Measurements from ENCODE around the gene TMEM50A.
"Not testable (repeated sequence)": the region's sequence is repeated elsewhere in the genome, so short reads cannot be mapped to it uniquely, and the experiment has no call there.

TMEM50A gene

DNA sequence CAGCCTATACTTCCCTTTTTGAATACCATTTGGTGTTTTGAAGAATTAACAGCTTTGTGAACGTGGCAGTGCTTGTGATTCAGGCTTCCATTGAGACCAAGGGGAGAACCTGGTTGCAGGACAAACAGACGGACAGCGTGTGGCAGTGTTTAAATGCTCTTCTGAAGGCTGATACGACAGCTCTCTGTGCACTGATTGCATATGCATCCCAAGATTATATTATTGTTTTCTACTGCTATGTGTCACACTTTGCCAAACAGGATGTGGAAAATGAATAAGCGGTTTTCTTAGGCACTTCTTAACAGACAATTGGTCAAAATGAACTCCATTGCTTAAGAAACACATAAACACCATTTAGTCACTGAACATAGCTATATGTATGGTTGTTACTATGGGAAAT is 8.2 kb upstream of the TMEM50A start:
- not testable (repeated sequence) for DNase-seq (ENCODE audit: extremely low read depth in 1 of 2, low read depth in 1 of 2)

GRCh38 chr1:25336922-25337354 is 1.2 kb upstream of the TMEM50A start:
- DNase-seq (ENCODE audit: extremely low read depth in 1 of 2, low read depth in 1 of 2) = not testable (repeated sequence)

GRCh38 chr1:25337483-25338187 is 499 bp upstream of the TMEM50A start:
- DNase-seq (ENCODE audit: extremely low read depth in 1 of 2, low read depth in 1 of 2) = not testable (repeated sequence)

DNA sequence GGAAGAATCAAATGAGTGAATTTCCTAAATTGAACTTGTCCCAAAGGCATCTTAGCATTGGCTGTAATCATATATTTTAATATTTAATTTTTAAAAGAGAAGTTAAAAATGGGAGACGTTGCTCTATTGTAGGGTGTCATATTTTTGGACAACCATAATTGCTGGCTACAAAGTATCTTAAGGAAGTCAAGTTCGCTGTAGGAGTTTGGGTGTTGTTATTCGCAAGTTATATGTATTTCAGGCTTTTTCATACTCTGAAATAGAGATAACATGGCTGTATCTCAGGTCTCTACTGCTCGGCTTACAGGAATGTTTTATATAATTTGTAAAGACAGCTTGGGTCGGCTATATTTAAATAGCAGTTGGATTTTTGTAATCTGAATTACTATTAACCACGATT is 852 bp downstream of the TMEM50A start:
- no peak for DNase-seq (ENCODE audit: extremely low read depth in 1 of 2, low read depth in 1 of 2)

DNA sequence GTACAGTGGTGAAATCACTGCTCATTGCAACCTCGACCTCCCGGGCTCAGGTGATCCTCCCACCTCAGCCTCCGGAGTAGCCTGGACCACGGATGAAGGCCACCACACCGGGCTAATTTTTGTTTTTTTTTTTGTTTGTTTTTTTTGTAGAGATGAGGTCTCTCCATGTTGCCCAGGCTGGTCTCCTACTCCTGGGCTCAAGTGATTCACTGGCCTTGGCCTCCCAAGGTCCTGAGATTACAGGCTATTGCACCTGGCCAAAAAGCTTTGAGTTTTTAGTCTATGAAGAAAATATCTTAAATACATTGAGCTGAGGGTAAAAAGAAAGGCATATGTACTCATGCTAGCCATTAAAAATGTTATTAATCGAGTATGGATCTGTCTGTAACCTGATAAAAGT is 3.6 kb downstream of the TMEM50A start:
- no peak for DNase-seq (ENCODE audit: extremely low read depth in 1 of 2, low read depth in 1 of 2)

DNA sequence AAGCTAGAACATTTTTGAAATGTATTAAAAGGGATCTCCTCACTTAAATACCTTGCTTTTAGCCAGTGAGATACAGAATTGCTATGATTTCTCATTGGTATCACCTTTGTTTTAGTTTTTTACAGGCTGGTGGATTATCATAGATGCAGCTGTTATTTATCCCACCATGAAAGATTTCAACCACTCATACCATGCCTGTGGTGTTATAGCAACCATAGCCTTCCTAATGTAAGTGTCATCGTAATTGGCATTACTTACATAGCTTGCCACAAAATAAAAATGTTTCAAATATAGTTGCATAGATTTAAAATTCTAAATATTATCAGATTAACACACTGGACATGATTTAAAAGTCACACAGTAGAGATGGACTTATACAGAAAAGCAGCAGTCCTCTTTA is 4.7 kb downstream of the TMEM50A start:
- no peak for DNase-seq (ENCODE audit: extremely low read depth in 1 of 2, low read depth in 1 of 2)

DNA sequence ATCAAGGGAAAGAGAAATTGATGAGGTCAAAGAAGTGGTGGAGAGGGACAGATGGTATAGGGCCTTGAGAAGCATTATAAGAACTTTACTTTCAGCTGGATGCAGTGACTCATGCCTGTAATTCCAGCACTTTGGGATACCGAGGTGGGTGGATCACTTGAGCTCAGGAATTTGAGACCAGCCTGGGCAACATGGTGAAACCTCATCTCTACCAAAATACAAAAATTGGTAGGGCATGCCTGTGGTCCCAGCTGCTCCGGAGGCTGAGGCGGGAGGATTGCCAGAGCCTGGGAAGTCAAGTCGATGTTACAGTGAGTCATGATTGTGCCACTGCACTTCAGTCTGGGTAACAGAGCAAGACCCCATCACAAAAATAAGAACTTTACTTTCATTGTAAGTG is 5.7 kb downstream of the TMEM50A start:
- no peak for DNase-seq (ENCODE audit: extremely low read depth in 1 of 2, low read depth in 1 of 2)

- DNase-seq (ENCODE audit: extremely low read depth in 1 of 2, low read depth in 1 of 2) = no peak
Observed at GRCh38 chr1:25347556-25347955, 9.4 kb downstream of the TMEM50A start.

DNA sequence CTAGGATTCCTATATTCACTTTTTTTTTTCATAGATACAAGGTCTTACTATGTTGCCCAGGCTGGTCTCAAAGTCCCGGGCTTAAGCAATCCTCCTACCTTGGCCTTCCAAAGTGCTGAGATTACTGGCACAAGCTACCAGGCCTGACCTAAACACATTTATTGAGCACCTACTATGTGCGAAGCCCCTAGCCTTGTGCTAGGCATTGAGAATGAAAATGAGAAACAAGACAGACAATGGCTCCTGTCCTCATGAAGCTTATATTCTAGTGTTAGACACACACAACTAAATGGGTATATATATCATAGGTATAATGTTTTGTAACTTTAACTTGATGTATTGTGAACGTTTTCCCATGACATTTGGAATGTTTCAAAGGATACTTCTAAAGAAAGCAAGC is 11.5 kb downstream of the TMEM50A start:
- DNase-seq (ENCODE audit: extremely low read depth in 1 of 2, low read depth in 1 of 2) = no peak

DNA sequence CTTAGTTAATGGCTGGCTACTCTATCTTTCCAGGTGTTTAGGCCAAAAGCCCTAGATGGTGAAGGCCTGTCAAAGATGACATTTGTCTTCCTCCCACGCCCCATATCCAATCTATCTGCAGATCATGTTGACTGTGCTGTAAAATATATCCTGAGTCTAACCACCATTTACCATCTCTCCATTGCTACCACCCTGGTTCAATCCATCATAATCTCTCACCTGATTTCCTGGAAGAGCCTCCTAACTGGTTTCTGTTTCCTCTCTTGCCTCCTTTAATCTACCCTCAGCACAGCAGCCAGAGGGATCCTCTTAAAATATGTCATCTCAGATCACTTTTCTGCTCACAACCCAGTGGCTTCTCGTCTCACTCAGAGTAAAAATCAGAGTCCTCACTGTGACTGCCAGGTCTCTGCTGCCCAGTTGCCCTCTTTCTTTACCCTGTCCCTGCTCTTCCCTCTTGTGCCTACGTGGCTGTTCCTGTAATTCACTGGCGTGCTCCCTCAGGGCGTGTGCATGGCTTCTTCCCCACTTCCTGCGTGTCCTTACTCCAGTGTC is 17.8 kb downstream of the TMEM50A start:
- no peak for DNase-seq (ENCODE audit: extremely low read depth in 1 of 2, low read depth in 1 of 2)

DNA sequence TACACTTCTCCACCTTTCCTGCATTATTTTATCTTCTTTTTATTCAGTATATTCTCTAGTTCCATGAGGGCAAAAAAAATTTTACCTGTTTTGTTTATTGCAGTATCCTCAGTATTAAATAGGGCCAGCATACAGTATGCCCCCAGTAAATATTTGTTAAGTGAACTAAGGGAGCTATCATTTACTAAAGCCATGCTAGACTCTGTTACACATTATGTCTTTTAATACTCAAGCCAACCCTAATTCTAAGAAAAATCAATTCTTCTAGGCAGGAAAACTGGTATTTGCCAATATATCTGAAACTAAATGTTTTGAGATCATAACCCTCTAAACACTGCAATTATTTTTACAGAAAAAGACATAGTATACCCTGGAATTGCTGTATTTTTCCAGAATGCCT is 18.3 kb downstream of the TMEM50A start:
- DNase-seq (ENCODE audit: extremely low read depth in 1 of 2, low read depth in 1 of 2) = no peak

DNA sequence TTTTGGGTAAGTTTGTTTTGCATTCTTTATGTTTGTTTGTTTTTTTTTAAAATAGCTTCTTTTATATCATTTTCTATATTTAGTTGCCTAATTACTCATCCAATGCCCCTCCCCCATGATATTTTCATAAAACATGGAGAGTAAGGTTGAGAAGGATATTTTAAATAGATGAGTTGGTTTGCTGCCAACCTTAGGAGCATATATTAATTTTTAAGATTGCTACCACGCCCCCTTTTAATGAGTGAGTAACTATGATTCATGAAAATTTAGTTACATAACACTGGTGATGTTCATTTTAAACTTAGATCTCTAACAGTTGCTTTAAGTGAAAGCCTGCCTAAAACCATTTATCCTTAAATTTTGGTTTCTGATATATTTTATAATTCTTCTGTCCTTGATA is 18.7 kb downstream of the TMEM50A start:
- no peak for DNase-seq (ENCODE audit: extremely low read depth in 1 of 2, low read depth in 1 of 2)

GRCh38 chr1:25360596-25361581 is 22.8 kb downstream of the TMEM50A start:
- no peak for DNase-seq (ENCODE audit: extremely low read depth in 1 of 2, low read depth in 1 of 2)

GRCh38 chr1:25361901-25362300 is 23.8 kb downstream of the TMEM50A start:
- DNase-seq (ENCODE audit: extremely low read depth in 1 of 2, low read depth in 1 of 2) = no peak

DNA sequence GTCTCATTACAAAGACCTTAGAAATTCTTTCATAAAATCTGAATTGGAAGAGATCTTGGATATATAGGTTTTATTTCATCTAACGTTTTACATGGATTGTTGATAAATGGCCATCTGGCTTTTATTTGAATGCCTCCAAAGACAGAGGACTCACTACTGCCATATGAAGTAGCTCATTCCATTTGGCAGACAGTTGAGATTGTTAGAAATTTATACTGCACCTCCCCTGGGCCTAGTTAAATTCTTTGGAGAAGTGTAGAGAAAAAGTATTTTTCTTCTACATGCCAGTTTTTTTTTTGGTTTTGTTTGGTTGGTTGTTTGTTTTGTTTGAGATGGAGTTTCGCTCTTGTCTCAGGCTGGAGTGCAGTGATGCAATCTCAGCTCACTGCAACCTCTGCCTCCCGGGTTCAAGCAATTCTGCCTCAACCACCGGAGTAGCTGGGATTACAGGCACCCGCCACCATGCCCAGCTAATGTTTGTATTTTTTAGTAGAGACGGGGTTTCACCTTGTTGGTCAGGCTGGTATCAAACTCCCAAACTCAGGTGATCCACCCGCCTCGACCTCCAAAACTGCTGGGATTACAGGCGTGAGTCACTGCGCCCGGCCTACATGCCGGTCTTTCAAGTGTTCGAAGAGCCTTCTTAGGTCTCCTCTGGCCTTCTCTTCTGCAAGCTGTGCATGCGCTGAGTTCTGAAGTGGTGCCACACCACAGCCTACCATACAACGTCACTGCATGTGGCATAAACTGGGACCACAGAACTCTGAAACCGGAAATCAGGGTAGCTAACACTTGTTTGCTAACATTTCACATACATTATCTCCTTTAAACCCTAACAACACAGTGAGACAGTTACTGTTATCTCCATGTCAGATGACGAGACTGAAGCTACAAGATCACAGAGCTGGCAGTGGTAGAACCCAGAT is 24.8 kb downstream of the TMEM50A start:
- DNase-seq (ENCODE audit: extremely low read depth in 1 of 2, low read depth in 1 of 2) = not testable (repeated sequence)

DNA sequence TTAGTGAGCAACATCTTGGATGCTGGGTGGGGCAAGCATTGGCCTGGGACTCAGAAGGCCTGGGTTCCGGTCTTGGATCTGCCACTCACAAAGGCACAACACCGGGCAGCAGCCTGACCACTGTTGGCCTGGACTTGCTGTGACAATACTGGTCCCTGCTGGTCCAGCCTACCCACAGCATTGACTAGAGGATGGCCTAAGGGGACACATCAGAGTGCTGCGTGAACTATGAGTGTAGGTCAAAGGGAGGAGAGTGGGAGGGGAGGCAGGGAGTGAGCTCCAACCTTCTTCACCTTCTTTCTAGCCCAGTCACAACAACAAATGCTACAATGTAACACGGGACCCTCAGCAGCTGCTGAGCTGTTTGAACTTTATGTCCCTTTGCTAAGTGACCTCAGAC is 31.1 kb downstream of the TMEM50A start:
- no peak for DNase-seq (ENCODE audit: extremely low read depth in 1 of 2, low read depth in 1 of 2)

GRCh38 chr1:25369691-25370271 is 31.6 kb downstream of the TMEM50A start:
- DNase-seq (ENCODE audit: extremely low read depth in 1 of 2, low read depth in 1 of 2) = not testable (repeated sequence)

DNA sequence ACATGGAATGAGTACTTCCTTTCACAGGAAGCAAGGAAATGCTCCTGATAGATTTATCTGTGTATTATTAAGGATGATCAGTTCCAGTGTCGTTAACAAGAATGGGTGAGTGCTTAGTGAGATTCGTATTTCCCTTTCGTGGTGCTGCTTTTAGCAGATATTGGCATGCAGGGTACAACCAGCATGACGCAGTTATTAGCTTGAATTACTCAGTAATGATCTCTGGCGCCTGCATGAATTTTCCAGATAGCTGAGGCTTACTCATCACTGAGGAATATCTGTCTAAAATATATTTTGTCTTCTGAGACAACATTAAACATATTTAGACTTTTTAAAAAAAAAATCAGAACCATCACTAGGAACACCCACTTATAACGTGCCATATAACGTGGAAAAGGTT is 33.6 kb downstream of the TMEM50A start:
- DNase-seq (ENCODE audit: extremely low read depth in 1 of 2, low read depth in 1 of 2) = not testable (repeated sequence)

GRCh38 chr1:25378367-25378766 is 40.2 kb downstream of the TMEM50A start:
- not testable (repeated sequence) for DNase-seq (ENCODE audit: extremely low read depth in 1 of 2, low read depth in 1 of 2)

DNA sequence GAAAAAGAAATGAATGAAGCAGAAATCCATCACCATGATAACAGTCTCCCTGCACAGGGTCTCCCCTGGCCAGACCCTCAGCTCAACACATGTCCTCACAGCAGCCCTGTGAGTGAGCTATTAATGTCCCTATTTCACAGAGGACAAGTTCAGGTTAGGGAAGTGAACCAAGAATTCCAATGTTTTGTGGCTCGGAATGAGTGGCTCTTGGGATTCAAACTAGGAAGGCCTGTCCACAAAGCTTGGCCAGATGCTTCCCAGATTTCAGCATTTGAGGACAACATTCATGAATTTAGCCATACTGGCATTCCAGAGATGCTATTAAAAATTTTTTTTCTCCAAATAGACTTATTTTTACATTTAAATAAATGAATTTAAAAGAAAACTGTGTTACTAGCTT is 44.4 kb downstream of the TMEM50A start:
- not testable (repeated sequence) for DNase-seq (ENCODE audit: extremely low read depth in 1 of 2, low read depth in 1 of 2)
